HG03045 (cell line): ENCODE results near the gene ADGRL1.
"Not testable (repeated sequence)": the region's sequence is repeated elsewhere in the genome, so short reads cannot be mapped to it uniquely, and the experiment has no call there.

Experiments
- ATAC-seq: cut with Tn5 transposase; IDR thresholded peaks from one replicate; pipeline ENCODE4 v1.9.1; 2021; ENCODE audit warnings: mild to moderate bottlenecking, moderate library complexity; ENCODE audit not compliant: unreplicated experiment

Gene ADGRL1

DNA sequence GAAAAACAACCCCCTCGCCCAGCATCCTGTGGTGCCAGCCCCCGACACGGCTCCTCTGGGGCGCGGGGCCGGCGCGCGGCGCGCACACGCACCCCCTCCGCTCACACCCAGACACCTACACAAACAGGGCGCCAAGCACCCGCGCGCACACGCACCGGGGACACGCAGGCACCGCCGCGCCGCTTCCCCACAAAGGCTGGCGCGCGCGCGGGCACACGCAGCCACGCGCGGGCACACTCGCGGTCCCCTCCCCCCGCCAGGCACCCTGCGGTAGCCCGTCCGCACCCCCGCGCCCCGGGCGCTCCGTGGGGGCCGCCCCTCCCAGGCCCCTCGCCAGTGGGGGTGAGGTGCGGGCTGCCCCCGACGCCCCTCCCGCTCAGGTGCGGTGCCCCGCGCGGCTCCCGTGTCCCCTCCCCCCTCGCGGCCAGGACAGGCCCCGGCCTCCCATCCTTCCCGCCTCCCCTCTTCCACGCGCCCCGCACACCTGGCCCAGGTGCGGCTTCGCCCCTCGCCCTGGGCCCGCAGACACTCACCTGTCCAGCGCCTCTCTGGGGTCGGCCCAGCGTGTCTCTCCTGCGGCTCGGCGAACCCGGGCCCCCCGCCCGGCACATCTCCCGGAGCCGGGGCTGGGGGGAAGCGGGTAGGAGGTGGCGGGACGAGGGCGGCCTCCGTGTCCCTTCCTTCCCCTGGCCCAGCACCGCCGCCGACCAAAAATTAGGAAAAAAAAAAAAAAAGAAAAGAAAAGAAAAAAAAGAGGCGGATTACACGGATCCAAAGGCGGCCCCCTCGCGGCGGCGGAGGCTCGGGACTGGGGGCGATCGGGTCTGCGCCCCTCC is at the start of gene ADGRL1:
ADGRL1 (minus strand) TSS at position 718 of the 836 bp plus-strand sequence. CDS start 22,567 bp downstream, outside the sequence.
- not testable (repeated sequence) for ATAC-seq

DNA sequence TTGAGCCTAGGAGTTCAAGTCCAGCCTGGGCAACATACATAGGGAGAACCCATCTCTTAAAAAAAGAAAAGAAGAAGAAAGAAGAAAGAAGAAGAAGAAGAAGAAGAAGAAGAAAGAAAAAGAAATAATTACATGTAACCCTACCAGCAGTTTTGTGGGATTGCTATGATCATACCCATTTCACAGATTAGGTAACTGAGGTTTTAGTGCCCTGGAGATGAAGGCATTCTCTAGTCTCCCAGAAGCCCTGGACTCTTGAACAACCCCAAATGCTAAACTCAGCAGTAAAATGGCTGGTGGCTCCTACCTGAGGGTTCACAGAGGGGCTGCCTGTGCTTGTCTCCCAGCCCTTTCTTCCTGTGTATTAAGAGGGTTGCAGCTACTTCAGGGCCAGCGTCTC is 49.3 kb upstream of the ADGRL1 start:
- not testable (repeated sequence) for ATAC-seq

DNA sequence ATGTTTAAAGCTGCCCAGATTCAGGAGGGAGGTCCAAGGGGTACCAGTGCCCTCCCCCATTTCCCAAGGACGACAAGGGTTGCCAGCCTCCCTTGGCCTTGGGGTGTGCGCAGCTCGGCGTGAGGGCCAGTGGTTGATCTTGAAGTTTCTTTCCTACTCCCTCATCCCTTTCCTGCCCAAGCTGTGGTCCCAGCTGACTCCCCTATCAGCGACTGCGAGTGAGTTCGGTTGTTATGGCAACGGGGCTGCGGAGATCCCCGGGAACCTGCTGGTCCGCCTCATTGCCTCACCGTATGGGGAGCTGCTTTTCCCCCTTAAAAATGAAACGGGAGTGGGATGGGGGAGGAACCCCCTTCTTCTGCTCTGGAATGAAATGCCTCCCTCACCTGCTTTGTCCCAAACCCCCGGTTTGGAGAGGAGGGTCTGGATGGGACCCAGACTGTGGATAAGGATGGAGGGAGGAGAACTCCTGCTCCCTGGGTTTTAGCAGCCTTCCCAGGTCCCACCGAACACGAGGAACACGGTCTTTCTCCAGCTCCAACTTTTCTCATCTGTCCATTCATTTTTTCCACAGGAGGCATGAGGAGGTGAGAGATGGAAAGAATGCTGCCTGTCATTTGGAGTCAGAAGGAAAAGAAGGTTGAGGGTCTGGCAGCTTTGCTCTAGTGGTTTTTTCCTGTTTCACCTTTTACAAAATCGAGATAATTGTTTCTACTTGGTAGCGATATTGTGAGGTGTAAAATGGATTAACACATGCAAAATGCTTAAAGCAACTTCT is 48.0 kb upstream of the ADGRL1 start:
- ATAC-seq, result not testable (repeated sequence)

DNA sequence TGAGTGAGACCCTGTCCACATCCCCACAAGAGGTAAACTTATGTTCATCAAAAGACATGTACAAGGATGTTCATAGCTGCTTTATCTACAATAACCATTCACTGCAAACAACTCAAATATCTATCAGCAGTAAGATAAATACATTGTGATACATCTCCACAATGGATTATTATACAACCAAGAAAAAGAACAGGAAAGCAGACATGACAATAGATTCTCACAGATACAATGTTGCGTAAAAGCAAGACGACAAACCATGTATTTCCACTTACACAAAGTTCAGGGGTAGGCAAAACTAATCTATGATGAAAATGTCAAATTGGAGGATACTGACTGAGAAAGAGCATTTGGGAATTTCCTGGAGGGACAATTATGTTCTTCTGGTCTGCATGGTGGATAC is 46.2 kb upstream of the ADGRL1 start:
- ATAC-seq, result not testable (repeated sequence)

DNA sequence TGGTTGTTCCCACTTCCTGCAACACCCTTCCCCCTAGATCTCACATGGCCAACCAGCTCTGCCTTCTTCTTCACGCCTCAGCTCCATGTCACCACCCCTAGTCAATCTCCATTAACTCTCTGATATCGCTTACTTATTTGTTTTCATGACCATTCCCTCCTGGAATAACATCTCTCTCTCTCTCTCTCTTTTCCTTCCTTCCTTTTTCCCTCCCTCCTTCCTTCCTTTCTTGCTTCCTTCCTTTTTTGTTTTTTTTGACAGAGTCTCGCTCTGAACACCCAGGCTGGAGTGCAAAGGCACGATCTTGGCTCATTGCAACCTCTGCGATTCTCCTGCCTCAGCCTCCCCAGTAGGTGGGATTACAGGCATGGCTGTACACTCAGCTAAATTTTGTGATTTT is 44.9 kb upstream of the ADGRL1 start:
- no peak for ATAC-seq

DNA sequence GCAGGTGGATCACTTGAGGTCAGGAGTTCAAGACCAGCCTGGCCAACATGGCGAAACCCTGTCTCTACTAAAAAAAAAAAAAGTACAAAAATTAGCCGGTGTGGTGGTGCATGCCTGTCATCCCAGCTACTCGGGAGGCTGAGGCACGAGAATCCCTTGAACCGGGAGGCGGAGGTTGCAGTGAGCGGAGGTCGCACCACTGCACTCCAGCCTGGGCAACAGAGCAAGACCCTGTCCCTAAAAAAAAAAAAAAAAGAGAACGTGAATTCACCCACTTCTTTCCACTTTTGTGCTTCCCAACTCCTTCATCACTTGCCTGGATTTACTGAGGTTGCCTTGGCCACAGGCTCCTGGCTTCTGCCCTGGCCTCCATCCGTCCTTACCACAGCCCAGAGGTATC is 44.3 kb upstream of the ADGRL1 start:
- ATAC-seq, result not testable (repeated sequence)

DNA sequence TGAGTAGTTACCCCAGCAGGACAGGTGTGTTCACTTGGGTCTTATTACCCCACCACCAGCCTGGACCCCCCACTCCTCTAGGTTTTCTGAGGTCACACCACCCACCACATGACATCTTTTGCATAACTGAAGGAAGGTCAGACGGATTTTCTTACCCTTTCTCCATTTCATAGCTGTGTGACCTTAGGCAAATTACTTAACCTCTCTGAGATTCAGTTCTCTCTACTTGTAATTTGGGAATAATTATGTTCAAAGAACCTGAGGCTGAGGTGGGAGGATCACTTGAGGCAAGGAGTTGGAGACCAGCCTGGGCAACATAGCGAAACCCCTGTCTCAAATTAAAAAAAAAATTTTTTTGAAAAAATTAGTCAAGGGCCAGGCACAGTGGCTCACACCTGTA is 43.9 kb upstream of the ADGRL1 start:
- ATAC-seq, result not testable (repeated sequence)

DNA sequence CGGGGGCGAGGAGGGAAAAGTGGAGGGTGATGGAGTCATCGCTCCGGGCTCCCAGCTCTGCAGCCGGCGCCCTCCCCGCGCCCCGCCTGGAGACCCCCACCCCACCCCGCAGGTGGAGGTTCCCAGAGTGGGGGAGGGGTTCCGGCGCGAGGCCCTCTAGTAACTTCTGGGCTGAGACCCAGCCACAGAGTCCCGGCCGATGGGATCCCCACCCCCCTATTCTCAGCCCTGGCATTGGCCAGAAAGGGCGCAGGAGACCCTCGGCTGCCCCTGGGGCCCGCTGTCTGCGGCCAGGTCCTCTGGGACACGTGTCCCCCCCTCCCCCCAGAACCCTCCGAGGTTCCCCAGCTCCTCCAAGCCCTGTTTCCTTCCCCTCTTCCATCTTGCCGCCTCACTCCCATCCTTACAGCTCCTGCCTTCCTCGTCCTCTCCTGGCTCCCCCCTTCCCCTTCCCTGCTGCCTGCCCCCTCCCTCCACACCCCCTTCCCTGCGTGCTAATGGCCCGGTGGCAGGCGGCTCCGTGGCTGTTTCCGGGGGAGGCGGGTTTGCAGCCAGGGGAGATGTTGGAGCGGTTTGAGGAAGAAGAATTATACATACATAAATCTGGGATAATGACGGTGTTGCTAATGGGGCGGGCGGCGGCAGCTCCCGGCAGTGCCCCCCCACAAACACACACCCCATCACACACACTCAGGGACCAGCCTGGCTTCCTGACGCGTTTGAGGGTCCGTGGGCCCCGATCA is 43.2 kb upstream of the ADGRL1 start:
- ATAC-seq, result not testable (repeated sequence)

DNA sequence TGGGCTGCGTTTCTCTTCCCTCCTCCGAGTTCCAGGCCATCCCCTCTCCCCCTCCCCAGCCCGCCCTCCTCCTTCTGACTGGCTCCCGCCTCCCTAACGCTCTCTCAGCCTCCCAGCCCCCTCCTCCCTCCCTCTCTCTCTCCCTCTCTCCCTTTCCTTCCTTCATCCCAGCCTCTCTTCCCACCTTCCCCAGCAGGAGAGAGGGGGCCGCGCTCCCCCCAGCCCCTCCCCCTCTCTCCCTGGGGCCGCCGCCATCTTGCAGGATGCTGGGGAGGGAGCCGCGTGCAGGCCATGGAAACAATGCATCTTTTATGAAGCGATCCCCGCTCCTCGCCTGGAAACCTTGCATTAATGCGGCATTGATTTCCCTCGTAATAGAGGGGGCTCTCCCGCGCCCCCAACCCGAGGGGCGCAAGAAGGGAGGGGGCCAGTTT is 42.6 kb upstream of the ADGRL1 start:
- no peak for ATAC-seq

DNA sequence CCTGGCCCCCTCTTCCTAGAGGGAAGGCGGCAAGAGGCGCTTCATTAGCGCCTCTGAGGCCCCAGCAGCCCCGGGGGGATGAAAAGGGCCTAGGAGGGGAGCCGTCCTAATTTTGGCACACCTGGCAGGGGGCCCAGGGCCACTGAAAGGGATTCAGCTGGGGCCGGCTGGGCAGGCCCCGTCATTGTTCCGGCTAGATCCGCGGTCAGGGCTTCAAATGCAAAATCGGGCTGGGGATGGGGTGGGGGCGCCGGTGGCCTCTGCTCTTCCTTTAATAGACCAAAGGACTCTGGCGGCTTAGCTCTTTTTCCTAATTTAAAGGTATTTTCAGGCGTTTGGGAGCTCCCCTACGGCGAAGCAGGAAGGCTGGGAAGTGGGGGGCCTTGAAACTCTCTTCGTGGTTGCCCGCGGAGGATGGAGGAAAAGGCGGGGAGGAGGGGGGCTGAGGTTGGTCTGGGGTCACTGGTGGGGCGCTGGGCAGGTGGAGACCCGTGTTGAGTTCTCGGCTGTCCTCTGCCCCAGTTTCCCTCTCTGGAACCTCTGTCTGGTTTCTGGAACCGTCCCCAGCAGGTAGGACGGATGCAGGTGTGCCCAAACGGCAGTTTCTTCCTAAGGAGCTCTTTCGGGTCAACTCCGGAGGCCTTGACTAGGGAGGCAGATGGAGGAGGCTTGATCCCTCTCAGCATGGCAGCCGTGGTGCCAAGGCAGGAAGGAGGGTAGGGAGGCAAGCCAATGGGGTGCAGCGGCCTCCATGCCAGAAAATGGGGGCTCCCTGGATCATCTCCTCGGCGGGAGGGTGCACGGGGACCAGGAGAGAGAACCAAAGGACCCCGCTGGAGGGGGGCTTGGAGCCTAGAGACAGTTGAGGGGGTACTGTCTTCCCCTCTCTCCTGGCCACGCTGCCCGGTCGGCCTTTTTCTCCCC is 41.8 kb upstream of the ADGRL1 start:
- ATAC-seq, result not testable (repeated sequence)

DNA sequence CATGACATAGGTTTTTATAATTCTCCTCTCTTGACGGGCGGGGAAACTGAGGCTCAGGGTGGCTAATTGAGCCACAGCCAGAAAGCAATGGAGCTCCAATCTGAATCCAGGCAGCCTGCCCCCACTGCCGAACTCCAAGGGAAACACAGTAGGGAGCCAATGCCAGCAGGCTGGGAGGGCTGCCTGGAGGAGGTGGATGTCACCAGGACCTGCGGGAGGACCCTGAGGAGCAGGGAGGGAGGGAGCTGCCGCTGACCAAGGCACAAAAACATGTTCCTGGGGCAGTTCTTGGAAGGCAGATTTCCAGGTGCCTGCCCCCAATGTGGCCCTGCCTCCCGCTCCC is 41.2 kb upstream of the ADGRL1 start:
- not testable (repeated sequence) for ATAC-seq

DNA sequence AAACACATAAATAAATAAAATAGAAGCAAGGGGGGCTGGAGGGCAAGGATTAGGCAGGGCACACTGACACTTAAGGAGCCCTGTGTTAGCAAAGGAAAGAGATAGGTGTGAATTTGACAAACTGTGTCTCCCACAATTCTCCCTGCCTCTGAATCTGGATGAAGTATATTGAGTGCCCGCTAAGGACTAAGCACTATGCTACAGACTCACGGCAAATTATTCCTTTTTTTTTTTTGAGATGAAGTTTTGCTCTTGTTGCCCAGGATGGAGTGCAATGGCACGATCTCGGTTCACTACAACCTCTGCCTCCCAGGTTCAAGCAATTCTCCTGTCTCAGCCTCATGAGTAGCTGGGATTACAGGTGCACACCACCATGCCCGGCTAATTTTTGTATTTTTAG is 38.4 kb upstream of the ADGRL1 start:
- ATAC-seq, result not testable (repeated sequence)

DNA sequence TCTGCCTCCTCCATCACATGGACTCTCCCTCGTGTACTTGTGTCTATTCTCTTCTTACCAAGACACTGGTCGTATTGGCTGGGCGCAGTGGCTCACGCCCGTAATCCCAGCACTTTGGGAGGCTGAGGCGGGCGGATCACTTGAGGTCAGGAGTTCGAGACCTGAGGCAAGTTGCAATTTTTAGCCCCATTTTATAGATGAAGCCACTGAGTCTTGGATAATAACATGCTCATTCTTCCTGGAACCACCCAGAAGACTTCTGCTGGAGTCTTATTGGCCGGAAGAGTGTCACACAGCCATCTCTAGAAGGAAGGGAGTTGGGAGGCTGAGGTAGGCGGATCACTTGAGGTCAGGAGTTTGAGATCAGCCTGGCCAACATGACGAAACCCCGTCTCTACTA is 37.7 kb upstream of the ADGRL1 start:
- ATAC-seq, result not testable (repeated sequence)

DNA sequence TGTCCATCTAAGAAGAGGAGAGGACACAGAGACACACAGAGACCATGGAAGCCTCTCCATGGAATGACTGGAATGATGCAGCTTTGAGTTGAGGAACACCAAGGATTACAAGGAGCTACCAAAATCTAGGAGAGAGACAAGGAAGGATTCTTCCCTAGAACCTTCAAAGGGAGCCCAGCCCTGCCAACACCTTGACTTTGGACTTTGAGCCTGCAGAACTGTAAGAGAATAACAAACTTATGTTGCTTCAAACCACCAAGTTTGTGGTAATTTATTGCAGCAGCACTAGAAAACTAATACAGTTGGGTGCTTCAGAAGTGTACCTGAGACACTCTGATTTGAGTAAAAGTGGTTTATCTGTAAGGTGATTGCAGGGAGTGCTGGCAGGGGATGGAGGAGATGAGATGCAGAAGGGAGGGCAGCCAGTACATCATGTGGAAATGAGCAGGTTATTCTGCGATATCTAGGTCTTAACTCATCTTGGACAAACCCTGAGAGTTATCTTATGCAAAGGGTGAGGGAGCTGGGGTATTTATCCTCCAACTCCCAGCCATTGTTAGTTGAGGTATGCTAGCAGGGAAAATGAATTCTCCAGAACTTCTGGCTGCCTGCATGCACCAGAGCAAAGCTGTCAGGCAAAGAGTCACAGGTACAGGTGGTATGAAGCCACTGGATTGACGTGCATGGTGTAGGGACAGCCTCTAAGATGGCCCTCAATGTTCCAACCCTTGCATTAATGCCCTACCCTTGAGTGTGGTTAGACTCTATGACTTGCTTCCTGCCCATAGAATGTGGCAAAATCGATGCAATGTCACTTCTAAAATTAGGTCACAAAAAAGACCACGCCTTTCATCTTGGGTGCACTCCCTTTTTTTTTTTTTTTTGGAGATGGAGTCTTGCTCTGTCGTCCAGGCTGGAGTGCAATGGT is 31.3 kb upstream of the ADGRL1 start:
- no peak for ATAC-seq

DNA sequence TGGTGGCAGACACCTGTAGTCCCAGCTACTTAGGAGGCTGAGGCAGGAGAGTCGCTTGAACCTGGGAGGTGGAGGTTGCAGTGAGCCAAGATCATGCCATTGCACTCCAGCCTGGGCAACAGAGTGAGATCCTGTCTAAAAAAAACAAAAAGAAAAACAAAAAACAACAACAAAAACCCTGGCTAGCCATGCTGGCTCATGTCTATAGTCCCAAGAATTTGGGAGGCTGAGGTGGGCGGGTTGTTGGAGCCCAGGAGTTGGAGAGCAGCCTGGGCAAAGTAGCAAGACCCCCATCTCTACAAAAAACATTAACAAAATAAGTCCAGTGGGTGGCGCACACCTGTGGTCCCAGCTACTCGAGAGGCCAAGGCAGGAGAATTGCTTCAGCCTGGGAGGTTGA is 27.0 kb upstream of the ADGRL1 start:
- not testable (repeated sequence) for ATAC-seq

DNA sequence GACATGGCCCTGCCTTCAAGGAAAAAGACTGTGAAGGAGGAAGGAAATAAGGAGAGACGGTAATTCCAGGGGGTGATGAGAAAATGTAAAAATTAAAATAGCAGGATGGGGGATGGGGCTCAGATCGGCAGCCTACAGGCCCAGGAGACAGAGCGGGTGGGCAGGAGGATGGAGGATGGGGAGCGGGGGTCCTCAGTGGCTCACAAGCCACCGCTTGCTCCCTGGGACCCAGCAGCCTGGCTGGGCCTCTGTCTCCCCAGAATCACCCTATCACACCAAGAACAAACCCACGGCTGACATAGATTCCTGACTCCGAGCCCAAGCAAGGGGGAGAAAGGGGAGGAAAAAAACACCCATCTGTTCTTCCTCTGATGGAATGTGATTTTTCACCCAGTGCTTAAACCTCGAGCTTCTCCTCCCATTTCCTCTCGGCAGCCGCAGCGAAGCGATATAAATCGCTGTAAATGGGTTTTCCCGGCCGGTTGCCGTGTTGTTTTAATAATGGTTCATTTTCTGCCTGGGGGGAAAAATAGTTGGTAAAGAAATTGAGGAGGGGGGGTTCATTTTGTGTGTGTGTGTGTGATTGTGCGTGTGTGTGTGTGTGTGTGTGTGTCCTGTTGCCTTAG is 22.6 kb upstream of the ADGRL1 start:
- not testable (repeated sequence) for ATAC-seq

DNA sequence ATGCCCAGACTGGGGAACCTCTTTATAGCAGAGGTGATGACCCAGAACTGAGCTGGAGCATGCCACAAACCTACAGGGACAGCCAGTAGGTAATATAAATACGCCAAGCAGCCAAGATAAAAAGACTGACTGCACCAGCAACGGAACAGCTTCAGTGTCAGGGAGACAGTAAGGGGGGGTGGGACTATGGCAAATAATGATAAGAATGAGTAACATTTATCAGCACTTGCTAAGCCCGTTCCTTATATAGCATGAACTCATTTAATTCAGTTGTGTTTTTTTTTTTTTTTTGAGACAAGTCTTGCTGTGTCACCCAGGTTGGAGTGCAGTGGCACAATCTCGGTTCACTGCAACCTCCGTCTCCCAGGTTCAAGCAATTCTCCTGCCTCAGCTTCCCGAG is 20.5 kb upstream of the ADGRL1 start:
- not testable (repeated sequence) for ATAC-seq

DNA sequence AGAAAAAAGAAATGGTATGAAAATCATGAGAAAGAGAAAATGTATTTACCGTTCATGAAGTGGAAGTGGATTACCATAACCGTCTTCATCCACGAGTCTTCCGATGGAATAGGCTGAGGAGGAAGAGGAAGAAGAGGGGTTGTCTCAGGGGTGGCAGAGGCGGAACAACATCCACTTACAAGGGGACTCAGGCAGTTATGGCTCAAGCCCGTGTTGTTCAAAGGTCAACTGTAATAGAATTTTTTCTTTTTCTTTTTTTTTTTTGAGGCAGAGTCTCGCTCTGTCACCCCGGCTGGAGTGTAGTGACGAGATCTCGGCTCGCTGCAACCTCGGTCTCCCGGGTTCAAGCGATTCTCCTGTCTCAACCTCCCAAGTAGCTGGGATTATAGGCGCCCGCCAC is 16.9 kb upstream of the ADGRL1 start:
- no peak for ATAC-seq

DNA sequence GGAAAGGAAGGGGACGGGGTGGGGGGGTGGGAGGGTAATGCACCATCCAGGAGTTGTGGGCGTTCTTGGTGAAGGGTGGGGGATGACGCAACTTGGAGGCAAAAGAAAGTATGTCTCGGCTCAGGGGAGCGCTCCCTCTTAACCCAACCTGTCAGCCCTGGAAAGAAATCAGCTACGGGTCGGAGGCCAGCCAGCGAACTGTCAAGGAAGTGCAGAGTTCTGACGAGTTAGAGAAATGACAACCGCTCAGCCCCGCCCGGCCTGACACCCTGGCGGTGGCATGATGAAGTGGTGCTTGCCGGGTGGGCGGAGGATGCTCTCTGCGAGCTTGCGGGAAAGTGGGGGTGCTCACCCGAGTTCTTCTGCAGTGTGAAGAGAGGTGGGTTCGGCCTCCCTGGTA is 15.4 kb upstream of the ADGRL1 start:
- ATAC-seq, result not testable (repeated sequence)
